Colonic mucosa (tissue), 4 donors: Measurements from ENCODE around the gene GP9. TPM values are rescaled to one million over a fixed set of nuclear protein-coding genes. Genes with fewer than 3 reads are reported as not detected.

Experiments
- DNase-seq: peaks from one replicate; pipeline ENCODE4 v3.0.0-alpha.2; 2020
- H3K27ac ChIP-seq: fragments of 200-600 bp; one replicate; pipeline ENCODE4 v1.8.0; 2021
- H3K27me3 ChIP-seq: fragments of 200-600 bp; one replicate; pipeline ENCODE4 v1.8.0; 2021
- H3K36me3 ChIP-seq: fragments of 200-600 bp; one replicate; pipeline ENCODE4 v1.8.0; 2021
- H3K4me1 ChIP-seq: fragments of 200-600 bp; one replicate; pipeline ENCODE4 v1.8.0; 2021; ENCODE audit warnings: mild to moderate bottlenecking
- H3K4me3 ChIP-seq: fragments of 200-600 bp; one replicate; pipeline ENCODE4 v1.8.0; 2021
- H3K9ac ChIP-seq, 2 donors: one replicate each; pipeline ENCODE4 v1.7.0; 2013; ENCODE audit warnings: control low read depth in 2 of 2, low read depth in 2 of 2, low read length in 2 of 2
- H3K9me3 ChIP-seq: fragments of 200-600 bp; one replicate; pipeline ENCODE4 v1.8.0; 2021
- CTCF ChIP-seq: fragments of 200-600 bp; IDR thresholded peaks from one replicate; pipeline ENCODE4 v1.8.0; 2022; ENCODE audit warnings: antibody characterized with exemption, mild to moderate bottlenecking
- intact Hi-C: fragments of 100-400 bp; cut with DNase I; formaldehyde crosslinking; loops from one replicate; pipeline ENCODE4 v1.14.1; 2022
- total RNA-seq, 2 donors: library from RNA; stranded (reverse); fragmentation: NEBNext Ultra II Directional in 1 of 2; extraction: Animal tissue kit (Norgen Biotek cat#: 25700) in 1 of 2; gene quantifications; one replicate each; pipeline ENCODE4 v1.2.1, GENCODE V29; 2021
- donor health status: healthy.
- donor health status: DM: no; HTN: no; CAD: no.
- donor health status: DM: no; HTN: no; CAD: no.

Gene GP9
- total RNA-seq, 2 donors from 2014 or later, result 0.37 TPM; not detected in 1

- Histone ChIP-seq H3K9ac (no peak overlapping the region), H3K4me3 (no peak overlapping the region), H3K36me3 (no peaks in the 10 kb centered on the region), H3K4me1 (no peaks in the 10 kb centered on the region), H3K27me3 (no peaks in the 10 kb centered on the region), H3K27ac (no peak overlapping the region), H3K9me3 (no peaks in the 10 kb centered on the region)
- DNase-seq, result no peak
- TF ChIP-seq CTCF, result no peak
- intact Hi-C loops, result no loop called here
These were observed 9.7 kb downstream of the GP9 start for GRCh38 chr3:129070086-129070885.

- Histone ChIP-seq H3K9ac (no peak overlapping the region), H3K36me3 (no peaks in the 10 kb centered on the region), H3K4me1 (no peaks in the 10 kb centered on the region), H3K9me3 (no peaks in the 10 kb centered on the region), H3K27me3 (no peaks in the 10 kb centered on the region), H3K4me3 (no peak overlapping the region), H3K27ac (no peak overlapping the region)
- intact Hi-C loops, result no loop called here
- TF ChIP-seq CTCF, result no peak
- DNase-seq, result no peak
These were observed 16.6 kb downstream of the GP9 start for GRCh38 chr3:129077222-129077621.

GRCh38 chr3:129078510-129078909 is 17.9 kb downstream of the GP9 start:
- intact Hi-C loops, result no loop called here
- no peaks in the 10 kb centered on the region for H3K27me3 ChIP-seq
- no peaks in the 10 kb centered on the region for H3K9me3 ChIP-seq
- H3K9ac ChIP-seq, result no peak overlapping the region
- H3K36me3 ChIP-seq, result no peaks in the 10 kb centered on the region
- DNase-seq, result no peak
- no peak overlapping the region for H3K27ac ChIP-seq
- TF ChIP-seq CTCF, result no peak
- no peaks in the 10 kb centered on the region for H3K4me1 ChIP-seq
- no peak overlapping the region for H3K4me3 ChIP-seq

GRCh38 chr3:129081503-129081902 is 20.9 kb downstream of the GP9 start:
- H3K36me3 ChIP-seq, result no peaks in the 10 kb centered on the region
- TF ChIP-seq CTCF, result no peak
- H3K4me1 ChIP-seq, result no peaks in the 10 kb centered on the region
- H3K27ac ChIP-seq, result no peak overlapping the region
- intact Hi-C loops, result loop anchor here (10.0 kb wide), 2 partner anchors 57 to 107 kb away; no protein-coding TSS in a partner anchor
- no peak overlapping the region for H3K9ac ChIP-seq
- no peaks in the 10 kb centered on the region for H3K9me3 ChIP-seq
- H3K27me3 ChIP-seq, result no peaks in the 10 kb centered on the region
- no peak for DNase-seq
- no peak overlapping the region for H3K4me3 ChIP-seq

GRCh38 chr3:129082026-129082425 is 21.4 kb downstream of the GP9 start:
- no peak for DNase-seq
- no peaks in the 10 kb centered on the region for H3K36me3 ChIP-seq
- intact Hi-C loops, result loop anchor here (10.0 kb wide), 2 partner anchors 57 to 107 kb away; no protein-coding TSS in a partner anchor

More at GRCh38 chr3:129082026-129082425, 21.4 kb downstream of the GP9 start:
- Histone ChIP-seq H3K4me3 (no peak overlapping the region), H3K4me1 (no peaks in the 10 kb centered on the region), H3K9me3 (no peaks in the 10 kb centered on the region), H3K27ac (no peak overlapping the region), H3K27me3 (no peaks in the 10 kb centered on the region), H3K9ac (no peak overlapping the region)
- TF ChIP-seq CTCF, result no peak
